KG1 (cell line): ENCODE results near the gene SSR1.

ENCODE experiments used
- DNase-seq: peaks from one replicate; lab custom pipeline; 2025; lab: John Stamatoyannopoulos, UW

SSR1 gene

GRCh38 chr6:7238900-7239589 is 74.0 kb downstream of the SSR1 start:
- DNase-seq = peak; percentile 13

GRCh38 chr6:7238526-7238899 is 74.5 kb downstream of the SSR1 start:
- DNase-seq = no peak

GRCh38 chr6:7237653-7238188 is 75.3 kb downstream of the SSR1 start:
- no peak for DNase-seq

GRCh38 chr6:7236306-7237209 is 76.4 kb downstream of the SSR1 start:
- DNase-seq = no peak

- no peak for DNase-seq
Measured at GRCh38 chr6:7235712-7236305, 77.2 kb downstream of the SSR1 start.

GRCh38 chr6:7234547-7234946 is 78.5 kb downstream of the SSR1 start:
- DNase-seq = no peak

- no peak for DNase-seq
Measured at GRCh38 chr6:7232351-7232750, 80.6 kb downstream of the SSR1 start.

GRCh38 chr6:7230956-7231713 is 81.9 kb downstream of the SSR1 start:
- no peak for DNase-seq

- DNase-seq = no peak
Measured at GRCh38 chr6:7230327-7230691, 82.7 kb downstream of the SSR1 start.

GRCh38 chr6:7229376-7230326 is 83.3 kb downstream of the SSR1 start:
- no peak for DNase-seq

GRCh38 chr6:7228662-7229375 is 84.2 kb downstream of the SSR1 start:
- no peak for DNase-seq

GRCh38 chr6:7224731-7225130 is 88.3 kb downstream of the SSR1 start:
- DNase-seq = no peak

GRCh38 chr6:7222197-7222596 is 90.8 kb downstream of the SSR1 start:
- DNase-seq = no peak

GRCh38 chr6:7219310-7219709 is 93.7 kb downstream of the SSR1 start:
- DNase-seq = no peak

- no peak for DNase-seq
Measured at GRCh38 chr6:7218406-7218988, 94.5 kb downstream of the SSR1 start.
